Cortex of kidney (tissue), 1 donor: ENCODE measurements around the gene LTBP1.

Experiments
- DNase-seq: peaks from one replicate; lab custom pipeline; 2025; lab: John Stamatoyannopoulos, UW

The LTBP1 gene

DNA sequence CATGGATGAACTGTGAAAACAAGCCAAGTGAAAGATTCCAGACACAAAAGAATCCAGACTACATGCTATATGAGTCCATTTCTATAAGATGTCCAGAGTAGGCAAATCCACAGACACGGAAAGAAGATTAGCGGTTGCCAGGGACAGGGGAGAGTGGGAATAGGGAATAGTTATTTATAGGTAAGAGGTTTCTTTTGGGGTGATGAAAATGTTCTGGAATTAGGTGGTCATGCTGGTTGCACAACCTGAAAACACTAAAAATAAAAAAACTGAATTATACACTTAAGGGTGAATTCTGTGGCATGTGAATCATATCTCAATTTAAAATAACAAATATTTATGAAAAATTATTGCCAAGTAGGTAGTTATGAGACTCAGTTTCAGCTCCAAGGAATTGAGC is 168.4 kb downstream of the LTBP1 start:
- no peak for DNase-seq

DNA sequence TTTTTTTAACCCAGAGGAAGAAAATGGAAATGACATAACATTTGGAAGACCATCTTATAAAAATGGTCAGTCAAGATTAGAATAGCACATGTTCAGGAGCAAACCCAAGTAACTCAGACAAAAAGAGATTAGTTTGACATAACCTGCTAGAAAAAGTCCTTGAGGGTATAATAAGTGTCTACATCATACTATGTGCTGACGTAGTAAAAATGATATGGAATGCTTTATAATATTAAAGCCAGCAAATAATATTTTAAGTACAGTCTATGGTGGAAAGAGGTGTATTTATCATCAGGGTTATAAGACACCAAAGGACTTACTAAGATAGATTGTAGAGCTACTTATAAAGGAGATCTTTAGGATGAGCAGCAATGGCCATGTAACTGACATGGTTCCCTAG is 169.0 kb downstream of the LTBP1 start:
- no peak for DNase-seq

DNA sequence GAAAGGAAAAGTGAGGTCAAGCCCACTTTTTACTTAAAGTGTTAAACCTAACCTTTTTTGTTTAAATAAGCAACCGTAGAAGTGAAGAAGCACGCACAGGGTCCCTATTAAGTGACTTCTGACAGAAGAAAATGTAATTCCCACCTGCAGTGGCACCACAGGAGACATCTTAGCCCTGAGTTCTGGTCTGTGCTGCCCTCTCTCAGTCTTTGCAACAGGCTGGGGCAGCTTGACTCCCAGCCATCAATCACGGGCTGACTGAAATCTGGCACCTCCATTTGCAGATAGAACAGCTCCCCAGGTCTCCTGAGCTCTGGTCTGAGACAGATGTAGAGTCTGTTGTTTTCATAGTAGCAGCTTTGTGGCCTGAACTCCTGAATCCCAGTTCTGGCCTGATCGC is 170.0 kb downstream of the LTBP1 start:
- DNase-seq: no peak

DNA sequence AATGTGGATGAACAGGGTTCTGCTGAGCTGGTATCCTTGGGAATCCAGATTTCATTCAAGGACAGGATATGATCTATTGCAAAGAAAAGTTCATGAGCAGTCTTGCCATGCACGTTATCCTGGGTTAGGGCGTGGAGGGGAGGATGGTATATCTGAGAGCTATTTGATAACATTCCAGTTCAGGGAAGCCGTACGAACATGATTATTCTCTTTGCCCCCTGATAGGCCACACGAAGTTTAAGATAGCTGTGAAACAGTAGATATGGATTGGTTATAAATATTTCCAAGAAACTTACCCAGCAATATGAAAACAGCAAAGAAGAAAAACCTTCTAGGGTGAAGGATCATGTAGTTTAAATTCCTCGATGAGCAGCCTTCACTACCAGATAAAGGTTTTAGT is 171.9 kb downstream of the LTBP1 start:
- DNase-seq: no peak

DNA sequence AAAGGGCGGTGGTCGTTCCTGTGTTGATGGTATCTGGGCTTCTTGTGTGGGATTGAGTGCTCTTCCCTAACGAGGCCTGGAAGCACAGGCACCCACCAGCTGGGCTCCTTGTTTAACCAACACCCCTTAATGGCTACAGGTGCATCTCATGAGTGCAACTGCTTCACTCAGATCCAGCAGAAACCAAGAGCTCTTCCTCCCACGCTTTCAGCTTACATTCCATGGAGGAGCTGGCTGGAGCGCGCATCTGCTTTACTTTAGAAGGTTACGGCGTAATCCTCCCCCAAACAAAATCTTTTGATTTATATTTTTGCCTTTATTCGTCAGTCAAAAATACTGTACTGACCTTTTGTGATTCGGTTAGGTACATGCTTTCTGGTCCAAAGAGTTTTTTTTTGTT is 174.7 kb downstream of the LTBP1 start:
- DNase-seq: no peak

DNA sequence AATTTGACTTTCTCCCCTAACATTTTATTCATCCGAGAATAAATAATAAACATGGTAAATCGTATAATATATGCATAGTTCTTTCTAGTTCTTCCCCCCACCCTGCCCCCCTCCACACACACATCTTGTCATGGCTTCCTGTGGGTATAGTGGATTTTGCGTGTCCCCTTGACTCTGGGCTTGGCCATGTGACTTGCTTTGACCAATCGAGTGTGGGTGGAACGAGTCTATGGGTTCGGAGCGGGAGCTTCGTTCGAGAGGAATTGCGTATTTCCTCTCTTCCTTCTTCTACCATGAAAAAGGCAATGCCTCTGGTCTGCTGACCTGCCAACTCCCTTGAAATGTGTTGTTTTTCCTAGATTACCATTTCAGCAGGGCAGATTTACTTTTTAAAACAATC is 175.2 kb downstream of the LTBP1 start:
- DNase-seq: no peak

DNA sequence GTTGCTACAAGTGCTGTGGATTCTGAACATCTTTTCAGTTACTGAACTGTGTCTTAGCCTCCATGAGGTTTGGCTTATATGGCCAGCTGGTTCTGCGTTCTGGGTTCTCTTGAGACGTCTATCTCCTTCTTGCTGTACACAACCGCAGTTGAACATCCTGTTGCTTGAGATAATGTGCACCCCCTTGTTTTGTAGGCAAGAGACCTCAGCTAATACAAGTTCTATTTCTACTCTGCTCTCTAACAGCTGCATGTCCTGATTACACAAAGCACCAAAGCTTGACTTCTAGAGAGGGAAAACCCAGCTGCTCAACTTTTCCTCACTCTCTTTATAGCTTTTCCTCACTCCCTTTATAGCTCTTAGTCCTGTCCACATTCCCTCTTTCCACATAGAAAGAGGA is 176.0 kb downstream of the LTBP1 start:
- no peak for DNase-seq

DNA sequence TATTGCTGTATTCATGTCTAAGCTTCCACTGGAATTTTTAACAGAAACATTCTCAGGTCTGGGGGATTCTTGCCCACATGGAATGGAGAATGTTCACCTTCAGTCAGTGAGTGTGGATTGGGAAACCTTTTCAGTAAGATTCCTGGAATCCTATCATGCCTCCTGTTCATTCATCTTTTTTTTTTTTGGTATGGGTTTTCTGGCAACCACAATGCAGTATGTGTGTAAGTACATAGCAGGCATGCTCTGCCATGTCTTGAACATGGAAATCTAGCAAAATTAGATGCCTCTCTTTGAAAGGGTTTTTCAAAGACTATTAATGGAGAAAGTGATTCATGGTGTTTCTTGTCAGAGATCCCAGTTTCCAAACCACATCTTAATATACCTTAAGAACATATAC is 176.5 kb downstream of the LTBP1 start:
- no peak for DNase-seq

DNA sequence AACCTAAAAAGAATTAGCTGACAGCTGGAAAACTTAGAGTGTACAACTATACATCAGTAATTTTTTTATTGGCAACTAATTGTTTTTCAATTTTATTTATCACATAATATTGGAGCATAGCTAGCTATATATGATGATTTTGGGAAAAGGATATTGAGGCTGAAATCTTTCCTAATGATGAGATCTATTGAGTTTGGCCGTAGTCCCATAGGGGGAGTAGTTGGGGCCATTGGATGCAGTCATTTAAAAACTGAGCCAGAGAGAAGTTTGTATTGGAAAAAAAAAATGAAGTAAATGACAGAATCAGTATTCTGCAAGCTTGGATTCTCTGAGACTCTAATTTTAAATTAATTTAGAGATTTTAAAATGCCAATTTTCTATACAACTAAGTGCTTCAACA is 179.8 kb downstream of the LTBP1 start:
- no peak for DNase-seq

DNA sequence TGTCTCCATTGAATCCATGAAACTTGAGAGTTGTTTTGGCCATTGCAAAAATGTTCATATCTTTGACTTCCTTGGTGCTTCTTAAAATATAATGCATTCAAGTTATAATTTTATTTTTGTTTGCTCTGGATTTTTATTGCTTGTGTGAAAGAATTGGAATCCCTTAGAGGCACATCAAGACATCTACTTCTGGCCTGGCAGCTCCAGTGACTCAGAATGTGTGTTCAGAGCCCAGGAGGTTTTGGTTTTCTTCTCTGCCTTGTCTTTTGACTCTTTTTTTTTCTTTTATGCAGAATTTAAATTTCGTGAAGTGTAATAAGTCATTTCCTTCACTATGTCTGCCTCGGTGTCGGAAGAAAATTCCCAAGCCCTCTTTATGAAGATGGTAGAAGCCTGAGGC is 180.2 kb downstream of the LTBP1 start:
- no peak for DNase-seq

DNA sequence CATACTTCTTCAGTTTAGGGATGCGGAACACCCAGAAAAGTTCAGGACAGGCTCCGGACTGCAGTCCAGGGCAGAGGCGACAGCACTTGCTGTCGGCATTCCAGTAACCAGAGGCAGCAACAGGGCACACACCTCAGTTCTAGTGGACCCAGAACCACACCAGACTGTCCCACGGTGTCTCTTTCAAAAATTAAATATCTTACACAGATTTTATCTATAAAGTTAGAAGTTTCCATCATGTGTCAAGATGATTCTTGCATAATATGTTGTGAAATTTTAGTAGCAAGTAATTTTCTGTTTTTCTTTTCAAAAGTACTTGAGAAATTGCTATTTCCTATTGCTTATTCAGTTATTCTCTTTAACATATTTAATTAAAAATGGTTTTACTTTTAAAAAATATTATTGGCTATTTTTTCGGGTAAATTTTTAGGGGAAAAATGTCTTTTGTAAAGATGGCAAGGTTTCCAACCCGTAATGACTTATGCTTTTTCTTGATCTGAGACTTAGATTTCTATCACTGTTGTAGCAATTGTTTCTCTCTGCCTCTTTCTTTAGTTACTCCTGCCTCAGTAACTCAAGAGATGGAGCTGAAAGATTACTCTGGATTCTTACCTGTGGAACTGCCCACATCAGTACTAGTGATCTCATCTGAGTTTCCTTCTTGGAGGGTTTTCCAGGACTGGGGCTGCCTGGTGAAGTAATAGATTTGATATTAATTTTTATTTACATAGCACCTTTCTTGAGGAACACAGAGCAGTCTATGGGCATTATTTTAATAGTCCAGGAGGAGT is 182.7 kb downstream of the LTBP1 start:
- no peak for DNase-seq

DNA sequence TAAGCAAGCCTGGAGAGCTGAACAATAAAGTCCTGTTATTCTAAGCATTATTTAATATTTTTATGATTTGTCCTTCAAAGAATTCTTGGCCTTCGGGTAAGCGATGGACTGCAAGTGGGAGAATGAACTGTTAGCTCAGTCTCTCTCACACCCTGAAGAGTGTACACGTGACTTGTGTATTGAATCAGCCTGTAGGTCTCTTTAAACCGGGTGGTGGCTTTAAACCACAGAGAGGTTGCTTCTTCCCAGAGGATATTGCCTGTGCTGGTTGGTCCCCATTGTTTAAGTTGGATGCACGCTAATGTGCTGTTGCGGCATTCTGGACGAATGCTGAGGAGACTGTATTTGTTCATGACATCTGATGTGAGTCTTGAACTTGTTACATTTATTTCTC is 183.3 kb downstream of the LTBP1 start:
- DNase-seq: no peak

DNA sequence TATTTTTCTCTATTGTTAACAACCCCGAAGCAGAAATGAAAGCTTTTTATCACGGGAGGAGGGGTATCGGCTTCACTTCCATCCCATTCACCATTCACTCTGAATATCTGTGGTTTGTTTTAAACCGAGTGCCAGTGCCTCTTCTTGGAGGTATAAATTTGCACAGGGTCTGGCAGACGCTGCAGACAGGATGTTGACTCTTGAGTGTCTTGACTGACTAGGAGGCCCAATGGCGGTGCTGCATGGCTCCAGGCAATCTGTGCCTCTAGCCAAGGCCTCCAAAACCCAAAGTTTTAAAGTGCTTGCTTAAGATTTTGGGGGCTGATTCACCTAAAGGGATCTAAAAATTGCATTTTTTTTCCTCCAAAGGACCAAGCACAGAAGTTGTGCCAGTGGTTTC is 183.8 kb downstream of the LTBP1 start:
- DNase-seq: no peak

DNA sequence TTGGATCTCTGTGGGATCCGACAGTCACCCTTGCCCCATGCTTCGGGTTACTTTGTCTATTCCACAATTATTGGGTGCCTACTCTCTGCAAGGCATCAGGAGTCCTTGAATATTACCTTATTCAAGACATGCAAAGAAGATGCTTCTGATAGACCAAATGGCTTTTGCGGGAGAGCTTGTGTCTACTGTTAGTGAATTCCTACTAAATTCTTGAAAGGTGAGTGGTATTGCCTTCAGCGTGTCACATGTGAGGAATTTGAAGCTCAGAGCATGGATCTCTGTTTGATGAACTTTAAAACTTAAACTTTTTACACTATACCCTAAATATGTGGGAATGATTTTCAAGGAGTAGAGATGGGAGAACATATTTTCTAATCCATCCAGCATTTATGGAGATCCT is 184.4 kb downstream of the LTBP1 start:
- no peak for DNase-seq

DNA sequence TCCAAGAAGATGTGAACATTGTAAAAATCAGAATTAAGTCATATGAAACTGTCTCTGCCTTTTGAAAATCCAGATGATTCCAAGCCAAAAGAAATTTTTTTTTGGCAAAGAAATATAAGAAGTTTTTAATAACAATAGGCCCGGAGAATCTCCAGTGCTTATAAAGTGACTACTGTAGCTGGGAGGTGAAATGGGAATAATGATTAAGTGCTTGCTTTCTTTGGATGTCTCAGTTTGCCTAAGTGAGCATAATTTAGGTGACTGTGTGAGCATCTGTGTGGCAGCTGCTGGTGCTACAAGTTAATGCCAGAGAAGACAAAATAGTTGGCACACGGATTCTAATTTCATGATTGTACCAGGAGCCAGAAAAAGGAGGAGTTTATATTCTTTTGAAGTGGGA is 185.0 kb downstream of the LTBP1 start:
- no peak for DNase-seq

DNA sequence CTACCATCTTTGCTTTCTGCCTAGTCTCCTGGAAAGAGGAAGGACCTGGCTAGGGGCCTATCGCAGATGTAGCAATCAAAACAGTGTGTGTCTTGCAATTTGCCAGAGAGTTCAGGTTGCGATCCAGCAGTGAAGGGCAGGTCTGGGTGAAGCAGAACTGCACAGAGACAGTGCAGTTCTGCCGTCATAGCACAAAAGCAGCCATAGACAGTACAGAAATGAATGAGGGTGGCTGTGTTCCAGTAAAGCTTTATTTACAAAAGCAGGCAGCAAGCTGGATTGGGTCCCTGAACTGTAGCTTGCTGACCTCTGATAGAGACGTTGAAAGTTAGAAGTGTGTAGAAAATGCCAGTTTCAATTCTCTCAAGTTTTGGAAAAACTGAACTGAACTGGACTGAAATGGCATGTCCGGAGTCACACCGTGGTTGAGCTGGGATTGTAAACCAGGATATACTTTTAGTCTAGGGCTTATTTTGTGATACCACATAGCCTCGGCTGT is 186.8 kb downstream of the LTBP1 start:
- no peak for DNase-seq

DNA sequence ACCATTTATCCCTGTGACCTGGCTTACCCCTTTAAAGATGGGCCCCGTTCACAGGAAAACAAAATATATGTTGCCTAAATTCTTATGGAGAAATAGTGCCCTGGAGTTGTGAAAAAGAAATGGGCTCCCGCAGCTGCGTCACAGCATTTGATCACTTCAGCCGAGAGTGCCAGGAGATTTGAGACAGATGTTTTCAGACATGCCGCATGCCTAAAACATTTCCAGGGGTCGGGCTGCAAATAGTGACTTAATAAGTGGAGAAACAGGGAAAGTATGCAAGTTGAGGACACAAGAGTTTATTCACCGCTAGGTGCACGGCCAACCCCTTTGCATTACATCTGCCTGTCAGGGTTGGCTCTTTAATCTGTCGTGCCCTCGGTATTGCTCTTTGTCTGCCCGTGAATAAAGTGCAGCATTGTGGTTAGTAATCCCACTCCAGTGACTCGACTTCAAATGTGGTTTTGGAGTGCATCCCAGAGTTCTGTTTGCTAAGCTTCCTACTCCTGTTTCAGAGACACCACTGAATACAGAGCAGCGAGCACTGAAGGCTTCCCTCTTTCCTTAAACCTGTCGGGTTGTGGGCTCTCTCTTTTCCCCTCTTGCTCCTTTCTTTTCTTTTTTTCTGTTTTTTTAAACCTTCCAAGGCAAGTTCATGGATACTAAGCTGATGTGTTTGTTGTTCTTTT is 187.5 kb downstream of the LTBP1 start:
- DNase-seq: no peak

DNA sequence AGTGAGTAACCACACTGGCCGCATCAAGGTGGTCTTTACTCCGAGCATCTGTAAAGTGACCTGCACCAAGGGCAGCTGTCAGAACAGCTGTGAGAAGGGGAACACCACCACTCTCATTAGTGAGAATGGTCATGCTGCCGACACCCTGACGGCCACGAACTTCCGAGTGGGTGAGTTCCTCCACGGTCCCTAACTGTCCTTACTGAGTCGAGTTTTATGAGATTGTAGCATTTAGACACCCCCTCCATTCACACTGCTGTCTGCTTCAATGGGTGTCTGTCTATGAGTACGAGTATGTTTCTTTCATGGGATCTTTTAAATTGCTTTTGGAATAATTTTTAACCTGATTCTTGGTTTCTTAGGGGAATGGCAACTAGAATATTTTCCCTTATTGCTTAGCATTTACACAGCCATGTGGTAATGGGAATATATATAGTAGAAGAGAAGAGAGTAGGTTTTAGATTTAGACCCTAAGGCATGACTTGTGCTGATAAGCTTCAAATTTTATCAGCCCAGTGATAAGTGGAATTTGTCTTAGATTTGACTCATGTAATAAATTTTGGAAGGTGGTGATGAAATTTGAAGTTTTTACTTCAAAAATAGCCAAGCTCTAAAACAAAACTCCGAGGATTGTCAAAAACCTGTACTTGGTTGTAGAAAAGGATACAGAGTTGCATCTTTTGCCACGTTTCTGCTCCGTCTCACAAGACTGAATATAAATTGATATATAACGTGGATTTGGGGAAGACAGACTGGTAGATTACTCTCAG is 188.2 kb downstream of the LTBP1 start:
- DNase-seq: no peak

DNA sequence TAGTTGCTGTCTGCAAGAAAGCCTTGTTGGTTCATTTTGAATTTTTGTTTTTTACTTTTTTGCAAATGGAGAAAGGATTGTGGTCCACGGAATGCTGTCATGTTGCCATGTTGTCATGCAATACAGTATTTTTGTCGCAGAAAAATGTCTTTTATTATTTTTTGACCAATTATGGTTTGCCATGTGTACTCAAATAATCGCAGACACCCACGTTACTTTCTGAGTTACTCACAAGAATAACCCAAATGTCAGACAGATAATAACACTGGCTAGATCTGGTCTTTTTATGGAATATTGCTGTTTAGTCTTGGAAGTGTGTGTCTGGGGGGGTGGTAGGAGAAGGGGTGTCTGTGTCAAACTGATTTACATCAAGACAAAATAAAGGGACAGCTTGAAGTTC is 188.9 kb downstream of the LTBP1 start:
- DNase-seq: no peak

DNA sequence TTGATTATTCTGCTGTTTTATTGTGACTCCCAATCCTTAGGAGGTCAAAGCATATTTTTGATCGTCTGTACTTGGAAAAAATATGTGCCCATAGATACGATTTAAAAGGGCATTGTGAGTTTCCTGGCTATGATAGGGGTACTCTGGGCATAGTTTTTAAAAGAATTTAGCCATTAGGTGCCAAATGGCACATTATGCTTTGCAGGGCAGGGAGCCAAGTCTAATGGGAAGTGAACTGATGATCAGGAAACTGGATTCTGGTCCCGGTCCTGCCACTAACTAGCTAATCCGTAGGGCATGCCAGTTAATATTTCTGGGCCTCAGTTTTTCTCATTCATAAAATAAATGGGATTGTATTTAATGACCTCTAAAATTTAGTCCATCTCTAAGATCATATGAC is 189.3 kb downstream of the LTBP1 start:
- no peak for DNase-seq

DNA sequence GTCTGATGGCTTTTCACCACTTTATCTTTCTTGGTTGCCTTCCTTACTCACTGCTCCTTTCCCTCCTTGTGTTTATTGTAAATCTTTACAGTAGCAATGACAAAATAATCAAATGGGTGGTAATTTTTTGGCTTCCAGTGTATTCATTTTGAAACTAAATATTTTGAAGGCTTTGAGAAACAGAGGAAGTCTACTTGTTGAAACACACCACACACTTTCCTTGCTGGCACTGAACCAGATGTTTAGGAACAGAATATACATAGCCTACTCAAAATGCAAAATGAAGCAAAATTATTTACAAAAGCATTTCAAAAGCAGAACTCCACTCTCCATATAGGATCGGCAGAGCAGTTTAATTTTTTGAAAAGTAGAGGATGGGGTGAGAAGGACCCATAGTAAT is 189.8 kb downstream of the LTBP1 start:
- DNase-seq: no peak

DNA sequence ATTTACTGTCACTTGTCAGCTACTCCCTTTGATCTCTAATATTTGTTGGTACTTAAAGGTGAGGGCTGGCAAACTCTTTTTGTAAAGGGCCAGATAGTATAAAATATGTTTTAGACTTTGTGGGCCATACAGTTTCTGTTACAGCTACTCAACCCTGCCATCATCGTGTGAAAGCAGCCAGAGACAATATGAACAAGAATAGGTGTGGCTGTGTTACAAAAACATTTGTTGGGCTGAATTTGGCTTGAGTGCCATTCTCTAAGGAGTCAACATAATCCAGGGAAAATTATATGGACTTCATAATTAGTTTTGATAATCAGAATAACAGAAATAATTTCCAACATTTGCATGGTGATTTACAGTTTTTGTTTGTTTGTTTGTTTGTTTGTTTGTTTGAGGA is 190.6 kb downstream of the LTBP1 start:
- DNase-seq: no peak

DNA sequence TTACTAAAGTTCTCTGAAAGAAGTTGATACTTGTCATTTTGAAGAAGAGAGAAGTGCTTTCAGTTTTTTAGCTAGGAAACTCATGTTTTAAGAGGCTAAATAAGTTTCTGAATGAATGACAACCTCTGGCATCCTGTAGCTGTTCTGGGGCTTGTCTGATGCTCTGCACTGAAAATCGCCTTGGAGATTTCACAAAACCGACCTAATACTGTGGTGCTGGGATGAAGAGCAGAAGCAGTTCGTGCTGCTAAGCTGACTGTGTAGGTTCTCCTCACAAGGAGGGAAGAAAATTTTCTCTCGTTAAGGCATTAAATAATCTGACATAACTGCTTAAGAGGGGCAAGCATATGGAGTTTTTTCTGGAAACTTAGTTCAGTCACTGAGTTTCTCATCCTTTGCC is 193.2 kb downstream of the LTBP1 start:
- DNase-seq: no peak
